Neural progenitor cell (in vitro differentiated cells): Measurements from ENCODE around the gene UBE2G2. TPM values are rescaled to one million over a fixed set of nuclear protein-coding genes. Genes with fewer than 3 reads are reported as not detected.

Experiments used
- DNase-seq: peaks from one replicate; pipeline ENCODE4 v3.0.0-alpha.2; 2016; ENCODE audit warnings: low spot score
- H2AFZ ChIP-seq: fragments of 200-600 bp; sonication (generic); replicated peaks from 2 replicates; pipeline ENCODE4 v1.6.1; 2016; ENCODE audit warnings: antibody characterized with exemption
- H3F3A ChIP-seq: fragments of 200-600 bp; sonication (generic); 2 replicates; pipeline ENCODE4 v1.6.1; 2016; ENCODE audit warnings: antibody characterized with exemption, low read depth
- H3K27ac ChIP-seq: fragments of 200-600 bp; sonication (generic); 2 replicates; pipeline ENCODE4 v1.5.1; 2016; ENCODE audit warnings: mild to moderate bottlenecking
- H3K27me3 ChIP-seq: fragments of 200-600 bp; sonication (generic); 2 replicates; pipeline ENCODE4 v1.6.1; 2016; ENCODE audit warnings: mild to moderate bottlenecking, moderate library complexity
- H3K36me3 ChIP-seq: fragments of 200-600 bp; sonication (generic); 2 replicates; pipeline ENCODE4 v1.5.1; 2016
- H3K4me1 ChIP-seq: fragments of 200-600 bp; sonication (generic); 2 replicates; pipeline ENCODE4 v1.6.1; 2016; ENCODE audit warnings: mixed run types
- H3K4me2 ChIP-seq: fragments of 200-600 bp; sonication (generic); 2 replicates; pipeline ENCODE4 v1.6.1; 2016
- H3K4me3 ChIP-seq: fragments of 200-600 bp; sonication (generic); 2 replicates; pipeline ENCODE4 v1.5.1; 2016
- H3K79me2 ChIP-seq: fragments of 200-600 bp; sonication (generic); 2 replicates; pipeline ENCODE4 v1.6.1; 2016; ENCODE audit warnings: low read depth
- H3K9ac ChIP-seq: fragments of 200-600 bp; sonication (generic); 2 replicates; pipeline ENCODE4 v1.6.1; 2016
- H3K9me3 ChIP-seq: fragments of 200-600 bp; sonication (generic); 2 replicates; pipeline ENCODE4 v1.5.1; 2016; ENCODE audit warnings: low read depth
- H4K20me1 ChIP-seq: fragments of 200-600 bp; sonication (generic); 2 replicates; pipeline ENCODE4 v1.6.1; 2016; ENCODE audit warnings: low read depth
- H3K27ac Mint-ChIP-seq: 3 replicates; pipeline ENCODE4 v1.8.0; 2021; ENCODE audit warnings: mixed read lengths
- H3K27me3 Mint-ChIP-seq: 2 replicates; pipeline ENCODE4 v1.8.0; 2022; ENCODE audit warnings: low read depth, mild to moderate bottlenecking, inconsistent platforms, moderate library complexity, mixed read lengths; ENCODE audit not compliant: insufficient read depth
- H3K36me3 Mint-ChIP-seq: 3 replicates; pipeline ENCODE4 v1.8.0; 2021; ENCODE audit warnings: mixed read lengths
- H3K4me1 Mint-ChIP-seq: 3 replicates; pipeline ENCODE4 v1.8.0; 2021; ENCODE audit warnings: mixed read lengths
- H3K4me3 Mint-ChIP-seq: 3 replicates; pipeline ENCODE4 v1.8.0; 2021; ENCODE audit warnings: mild to moderate bottlenecking, moderate library complexity, mixed read lengths
- H3K9me3 Mint-ChIP-seq: 3 replicates; pipeline ENCODE4 v1.8.0; 2020; ENCODE audit warnings: mixed read lengths
- CTCF ChIP-seq: fragments of 200-600 bp; sonication (generic); IDR thresholded peaks from 2 replicates; pipeline ENCODE4 v1.5.1; 2017; ENCODE audit warnings: antibody characterized with exemption, mild to moderate bottlenecking
- EZH2 ChIP-seq: fragments of 200-600 bp; sonication (generic); IDR thresholded peaks from 2 replicates; pipeline ENCODE4 v1.6.1; 2017; ENCODE audit warnings: antibody characterized with exemption, mild to moderate bottlenecking, moderate library complexity
- EZH2phosphoT487 ChIP-seq: fragments of 200-600 bp; sonication (generic); IDR thresholded peaks from 2 replicates; pipeline ENCODE4 v1.6.1; 2017; ENCODE audit warnings: antibody characterized with exemption
- total RNA-seq: library from RNA; depleted of rRNA; stranded (reverse); fragments of >200 nt; gene quantifications from 2 replicates; pipeline ENCODE4 v1.2.3, GENCODE V29; 2015; ENCODE audit warnings: low replicate concordance

Gene UBE2G2
- total RNA-seq, 1 donor from 2014 or later = 83.1 TPM

- Histone ChIP-seq H2AFZ (no peak overlapping the region), H3K4me1 (no peaks in the 10 kb centered on the region), H3K27ac (no peak overlapping the region), H3K4me2 (no peak overlapping the region), H3F3A (no peaks in the 10 kb centered on the region), H4K20me1 (peaks cover 9% of the 10 kb centered on the region), H3K9ac (no peak overlapping the region), H3K9me3 (no peaks in the 10 kb centered on the region), H3K36me3 (peaks cover 10% of the 10 kb centered on the region), H3K79me2 (peaks cover 54% of the 10 kb centered on the region), H3K27me3 (no peaks in the 10 kb centered on the region), H3K4me3 (no peak overlapping the region)
- TF ChIP-seq EZH2 (no peak), CTCF (no peak), EZH2phosphoT487 (no peak)
- no peak for DNase-seq
- H3K36me3 Mint-ChIP-seq = peaks cover 33% of the 10 kb centered on the region
- H3K9me3 Mint-ChIP-seq = no peaks in the 10 kb centered on the region
- no peak overlapping the region for H3K27ac Mint-ChIP-seq
- H3K27me3 Mint-ChIP-seq = no peaks in the 10 kb centered on the region
- H3K4me1 Mint-ChIP-seq = peaks cover 3% of the 10 kb centered on the region
- H3K4me3 Mint-ChIP-seq = no peak overlapping the region
Measured at GRCh38 chr21:44778983-44779382, 22.6 kb downstream of the UBE2G2 start.

- no peak overlapping the region for H3K4me2 ChIP-seq
- H3K9me3 Mint-ChIP-seq = no peaks in the 10 kb centered on the region
- peaks cover 9% of the 10 kb centered on the region for H4K20me1 ChIP-seq
- no peak for DNase-seq
- H3K4me3 Mint-ChIP-seq = no peak overlapping the region
- H3F3A ChIP-seq = no peaks in the 10 kb centered on the region
- H3K36me3 ChIP-seq = peaks cover 10% of the 10 kb centered on the region
- H3K79me2 ChIP-seq = peaks cover 49% of the 10 kb centered on the region
- no peaks in the 10 kb centered on the region for H3K4me1 ChIP-seq
- no peak overlapping the region for H3K27ac Mint-ChIP-seq
- TF ChIP-seq CTCF = no peak
- no peak for TF ChIP-seq EZH2phosphoT487
- TF ChIP-seq EZH2 = no peak
- peaks cover 4% of the 10 kb centered on the region for H3K4me1 Mint-ChIP-seq
- no peak overlapping the region for H2AFZ ChIP-seq
- no peak overlapping the region for H3K4me3 ChIP-seq
- no peaks in the 10 kb centered on the region for H3K27me3 Mint-ChIP-seq
- peaks cover 31% of the 10 kb centered on the region for H3K36me3 Mint-ChIP-seq
- no peaks in the 10 kb centered on the region for H3K9me3 ChIP-seq
- no peak overlapping the region for H3K27ac ChIP-seq
- H3K9ac ChIP-seq = no peak overlapping the region
- no peaks in the 10 kb centered on the region for H3K27me3 ChIP-seq
Measured at GRCh38 chr21:44778499-44778911, 23.1 kb downstream of the UBE2G2 start.

- H3K36me3 Mint-ChIP-seq = peaks cover 28% of the 10 kb centered on the region
- H4K20me1 ChIP-seq = peaks cover 9% of the 10 kb centered on the region
- H3K79me2 ChIP-seq = peaks cover 45% of the 10 kb centered on the region
- no peak overlapping the region for H3K9ac ChIP-seq
- no peak overlapping the region for H3K4me3 Mint-ChIP-seq
- no peak overlapping the region for H3K4me2 ChIP-seq
- H3K4me3 ChIP-seq = no peak overlapping the region
- H3K9me3 ChIP-seq = no peaks in the 10 kb centered on the region
- no peak for TF ChIP-seq EZH2phosphoT487
- H3K36me3 ChIP-seq = peaks cover 10% of the 10 kb centered on the region
- H3F3A ChIP-seq = no peaks in the 10 kb centered on the region
- H3K9me3 Mint-ChIP-seq = no peaks in the 10 kb centered on the region
- H3K27me3 ChIP-seq = no peaks in the 10 kb centered on the region
- no peaks in the 10 kb centered on the region for H3K27me3 Mint-ChIP-seq
- no peak overlapping the region for H3K27ac Mint-ChIP-seq
- no peak for DNase-seq
- H2AFZ ChIP-seq = no peak overlapping the region
- H3K4me1 Mint-ChIP-seq = peaks cover 8% of the 10 kb centered on the region
- no peaks in the 10 kb centered on the region for H3K4me1 ChIP-seq
- no peak overlapping the region for H3K27ac ChIP-seq
Measured at GRCh38 chr21:44778094-44778493, 23.5 kb downstream of the UBE2G2 start.

- H3K79me2 ChIP-seq = peaks cover 22% of the 10 kb centered on the region
- DNase-seq = no peak
- H3K27ac Mint-ChIP-seq = peak overlapping the region; percentile 25
- H3K9ac ChIP-seq = no peak overlapping the region
- H3K4me2 ChIP-seq = no peak overlapping the region
- H2AFZ ChIP-seq = no peak overlapping the region
- H3K36me3 Mint-ChIP-seq = peaks cover 35% of the 10 kb centered on the region
- peaks cover 7% of the 10 kb centered on the region for H3K36me3 ChIP-seq
- no peaks in the 10 kb centered on the region for H3K27me3 ChIP-seq
- H4K20me1 ChIP-seq = peaks cover 7% of the 10 kb centered on the region
- no peaks in the 10 kb centered on the region for H3K9me3 ChIP-seq
- no peaks in the 10 kb centered on the region for H3K9me3 Mint-ChIP-seq
- peaks cover 9% of the 10 kb centered on the region for H3K4me1 Mint-ChIP-seq
- H3K4me1 ChIP-seq = no peaks in the 10 kb centered on the region
- H3F3A ChIP-seq = no peaks in the 10 kb centered on the region
- no peak overlapping the region for H3K4me3 ChIP-seq
- H3K27ac ChIP-seq = no peak overlapping the region
- no peaks in the 10 kb centered on the region for H3K27me3 Mint-ChIP-seq
- TF ChIP-seq EZH2 (no peak), EZH2phosphoT487 (no peak), CTCF (no peak)
- no peak overlapping the region for H3K4me3 Mint-ChIP-seq
Measured at GRCh38 chr21:44774972-44775371, 26.6 kb downstream of the UBE2G2 start.
